CD14-positive monocyte (primary cell): ENCODE measurements around the gene CRHR2. TPM values are rescaled to one million over a fixed set of nuclear protein-coding genes. Genes with fewer than 3 reads are reported as not detected.
"Not testable (repeated sequence)": the region's sequence is repeated elsewhere in the genome, so short reads cannot be mapped to it uniquely, and the experiment has no call there.

ENCODE experiments used
- DNase-seq, 3 donors: peaks; one replicate each; pipeline ENCODE4 v3.0.0-alpha.2; 2011 to 2022
- H2AFZ ChIP-seq: 2 replicates; pipeline ENCODE4 v1.6.0; 2012; ENCODE audit warnings: mild to moderate bottlenecking, low read depth, low read length, inconsistent platforms; ENCODE audit not compliant: insufficient read depth, poor library complexity, severe bottlenecking
- H3K27ac ChIP-seq, 2 donors: 1 replicate in 1 of 2; 2 replicates in 1 of 2; pipeline ENCODE4 v1.5.1; 2012 to 2013; ENCODE audit warnings: low read length in 2 of 2, control low read depth in 1 of 2, inconsistent platforms in 1 of 2, low read depth in 1 of 2, mild to moderate bottlenecking in 1 of 2
- H3K27me3 ChIP-seq, 2 donors: one replicate each; pipeline versions ENCODE4 v1.6.0 to v1.6.1; 2011 to 2013; ENCODE audit warnings: low read length in 2 of 2; ENCODE audit not compliant: control insufficient read depth in 2 of 2, insufficient read depth in 2 of 2
- H3K36me3 ChIP-seq, 2 donors: replicated peaks in 1 of 2; 1 replicate in 1 of 2; 2 replicates in 1 of 2; pipeline versions ENCODE4 v1.5.1 to v1.6.1; 2012 to 2013; ENCODE audit warnings: low read length in 2 of 2, control low read depth in 1 of 2, inconsistent platforms in 1 of 2, mild to moderate bottlenecking in 1 of 2; ENCODE audit not compliant: insufficient read depth in 2 of 2, control insufficient read depth in 1 of 2
- H3K4me1 ChIP-seq, 2 donors: 1 replicate in 1 of 2; 2 replicates in 1 of 2; pipeline versions ENCODE4 v1.5.1 to v1.6.1; 2012 to 2013; ENCODE audit warnings: low read length in 2 of 2, control low read depth in 1 of 2, inconsistent platforms in 1 of 2, mild to moderate bottlenecking in 1 of 2, moderate library complexity in 1 of 2; ENCODE audit not compliant: insufficient read depth in 2 of 2, control insufficient read depth in 1 of 2
- H3K4me2 ChIP-seq: replicated peaks from 2 replicates; pipeline ENCODE3; 2012; ENCODE audit warnings: low read length, moderate library complexity, mild to moderate bottlenecking; ENCODE audit not compliant: poor library complexity, severe bottlenecking; ENCODE audit errors: extremely low read depth
- H3K4me3 ChIP-seq, 3 experiments: fragments of 200-600 bp in 1 of 3; sonication (generic) in 1 of 3; replicated peaks in 1 of 3; 1 replicate in 2 of 3; 2 replicates in 1 of 3; pipeline ENCODE4 v1.5.1; 2011 to 2013; ENCODE audit warnings: low read length in 3 of 3, mild to moderate bottlenecking in 3 of 3, control low read depth in 2 of 3, low read depth in 2 of 3, inconsistent platforms in 1 of 3, moderate library complexity in 1 of 3
- H3K79me2 ChIP-seq: 2 replicates; pipeline ENCODE4 v1.6.0; 2012; ENCODE audit warnings: mild to moderate bottlenecking, control low read depth, inconsistent platforms, low read length, moderate library complexity; ENCODE audit not compliant: insufficient read depth
- H3K9ac ChIP-seq: 2 replicates; pipeline ENCODE4 v1.6.0; 2017; ENCODE audit warnings: low read length, mild to moderate bottlenecking; ENCODE audit not compliant: insufficient read depth, poor library complexity, severe bottlenecking
- H3K9me3 ChIP-seq, 2 donors: replicated peaks in 1 of 2; 1 replicate in 1 of 2; 2 replicates in 1 of 2; pipeline versions ENCODE4 v1.5.1 to v1.6.1; 2012 to 2013; ENCODE audit warnings: low read length in 2 of 2, control low read depth in 1 of 2; ENCODE audit not compliant: control insufficient read depth in 1 of 2, insufficient read depth in 1 of 2
- H4K20me1 ChIP-seq: 2 replicates; pipeline ENCODE4 v1.6.0; 2012; ENCODE audit warnings: mild to moderate bottlenecking, low read length, control low read depth, moderate library complexity; ENCODE audit not compliant: insufficient read depth
- H3K27ac Mint-ChIP-seq, 7 donors: one replicate each; pipeline ENCODE4 v1.8.0; 2020; ENCODE audit warnings: mild to moderate bottlenecking in 7 of 7, mixed read lengths in 7 of 7, moderate library complexity in 6 of 7, inconsistent platforms in 2 of 7
- H3K27me3 Mint-ChIP-seq, 3 donors: one replicate each; pipeline ENCODE4 v1.8.0; 2021 to 2022; ENCODE audit warnings: low read depth in 3 of 3, mild to moderate bottlenecking in 3 of 3, mixed read lengths in 3 of 3, moderate library complexity in 3 of 3, inconsistent platforms in 1 of 3
- H3K36me3 Mint-ChIP-seq, 2 donors: one replicate each; pipeline ENCODE4 v1.8.0; 2020; ENCODE audit warnings: mixed read lengths in 2 of 2, inconsistent platforms in 1 of 2, mild to moderate bottlenecking in 1 of 2
- H3K4me1 Mint-ChIP-seq: one replicate; pipeline ENCODE4 v1.8.0; 2020; ENCODE audit warnings: mild to moderate bottlenecking, mixed read lengths
- H3K4me3 Mint-ChIP-seq, 2 donors: one replicate each; pipeline ENCODE4 v1.8.0; 2020; ENCODE audit warnings: mild to moderate bottlenecking in 2 of 2, mixed read lengths in 2 of 2, moderate library complexity in 1 of 2
- H3K9me3 Mint-ChIP-seq, 7 donors: one replicate each; pipeline ENCODE4 v1.8.0; 2020 to 2022; ENCODE audit warnings: mixed read lengths in 7 of 7, mild to moderate bottlenecking in 6 of 7, moderate library complexity in 6 of 7, inconsistent platforms in 2 of 7
- CTCF ChIP-seq: fragments of 200-600 bp; IDR thresholded peaks from one replicate; pipeline ENCODE4 v1.8.0; 2022; ENCODE audit warnings: antibody characterized with exemption, mild to moderate bottlenecking
- WGBS: methylation state at CpG from one replicate; pipeline ENCODE4 v1.1.5; 2013; ENCODE audit warnings: missing lambda C conversion rate; ENCODE audit not compliant: insufficient coverage; 5-methylcytosine and 5-hydroxymethylcytosine counted together
- intact Hi-C, 2 donors: fragments of 100-400 bp; cut with micrococcal nuclease; formaldehyde crosslinking; loops; one replicate each; pipeline versions ENCODE4 v1.15.0 to v1.15.1; 2023
- polyA plus RNA-seq, 3 donors: library from polyadenylated mRNA; depleted of rRNA in 1 of 3; unstranded in 2 of 3; stranded (reverse) in 1 of 3; fragments of 300-500 nt in 2 of 3; fragments of >200 nt in 1 of 3; fragmentation: Illumina TruSeq in 2 of 3; gene quantifications; 1 replicate in 2 of 3; 2 replicates in 1 of 3; pipeline ENCODE4 v1.2.3, GENCODE V29; 2012 to 2021

The CRHR2 gene
- polyA plus RNA-seq, 3 donors, result not detected

DNA sequence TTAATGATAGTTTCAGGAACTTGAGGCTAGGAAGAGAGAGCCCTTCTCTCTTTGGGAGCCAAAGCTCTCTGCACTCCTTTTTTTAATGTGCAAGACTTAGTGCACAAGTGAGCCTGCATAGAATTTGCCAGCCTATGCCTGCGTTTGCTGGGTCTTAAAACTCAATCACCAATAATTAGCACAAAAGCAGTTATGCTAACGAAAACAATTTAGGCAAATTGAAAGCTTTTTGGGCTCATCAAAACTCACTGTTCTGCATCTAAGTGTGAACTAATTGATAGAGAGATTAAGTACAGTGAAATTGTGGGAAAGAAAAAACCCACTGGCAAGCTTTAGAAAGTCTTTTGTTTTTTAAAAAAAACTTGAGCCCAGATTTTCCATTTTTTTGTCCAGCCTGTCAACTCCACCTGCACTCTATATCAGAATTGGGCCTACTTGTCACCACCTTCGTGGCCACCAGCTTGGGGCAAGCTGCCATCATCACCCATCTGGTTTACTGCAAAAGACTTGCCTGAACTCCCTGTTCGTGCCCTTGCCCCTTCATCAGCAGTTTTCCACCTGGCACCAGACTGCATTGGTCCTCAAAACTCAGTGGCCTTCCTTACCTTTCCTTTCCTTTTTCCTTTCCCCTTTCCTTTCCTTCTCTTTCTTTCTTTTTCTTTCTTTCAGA, 37.8 kb downstream of the CRHR2 start:
- WGBS, result 96% methylated on average over 2 of the region's 4 CpGs
- Mint-ChIP-seq H3K4me1 (no peaks in the 10 kb centered on the region), H3K36me3 (peaks cover 17 to 25% of the 10 kb centered on the region in 2 donors), H3K4me3 (no peak overlapping the region), H3K9me3 (peaks cover 0 to 2% (median 0%) of the 10 kb centered on the region in 7 donors), H3K27me3 (peaks cover 0 to 1% (median 0%) of the 10 kb centered on the region in 3 donors), H3K27ac (peak overlapping the region in 1 of 7 donors; percentile 37)
- intact Hi-C loops, result no loop called here
- Histone ChIP-seq H3K36me3 (no peaks in the 10 kb centered on the region), H3K4me3 (no peak overlapping the region), H3K79me2 (no peaks in the 10 kb centered on the region), H2AFZ (no peak overlapping the region), H3K9ac (no peak overlapping the region), H3K27ac (no peak overlapping the region), H4K20me1 (no peaks in the 10 kb centered on the region), H3K27me3 (no peaks in the 10 kb centered on the region), H3K4me1 (no peaks in the 10 kb centered on the region), H3K4me2 (no peak overlapping the region), H3K9me3 (no peaks in the 10 kb centered on the region)
- TF ChIP-seq CTCF, result no peak
- no peak for DNase-seq

DNA sequence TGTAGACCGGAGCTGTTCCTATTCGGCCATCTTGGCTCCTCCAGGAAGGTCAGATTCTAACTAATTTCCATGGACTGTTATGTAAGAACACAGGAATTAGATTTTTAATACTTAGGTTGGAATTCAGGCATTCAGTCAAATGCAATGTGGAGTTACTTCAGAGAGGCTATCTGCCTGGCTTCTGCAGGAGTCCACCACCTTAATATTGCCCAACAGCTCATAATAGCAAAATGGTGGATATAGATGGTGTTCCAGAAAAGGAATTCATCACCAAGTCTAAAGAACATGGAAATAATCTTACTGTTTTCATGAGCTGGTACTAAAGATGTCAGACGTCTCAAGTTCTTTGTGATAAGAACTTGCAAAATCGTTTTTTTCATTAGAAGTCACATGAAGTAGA, 39.5 kb downstream of the CRHR2 start:
- peaks cover 0 to 1% (median 0%) of the 10 kb centered on the region in 3 donors for H3K27me3 Mint-ChIP-seq
- no peaks in the 10 kb centered on the region for H3K27me3 ChIP-seq
- no peak for TF ChIP-seq CTCF
- no peaks in the 10 kb centered on the region for H3K9me3 ChIP-seq
- H4K20me1 ChIP-seq, result no peaks in the 10 kb centered on the region
- DNase-seq, result no peak
- no peak overlapping the region for H3K27ac Mint-ChIP-seq
- no peaks in the 10 kb centered on the region for H3K79me2 ChIP-seq
- no peak overlapping the region for H3K4me3 ChIP-seq
- intact Hi-C loops, result no loop called here
- no peak overlapping the region for H3K9ac ChIP-seq
- H3K4me1 ChIP-seq, result no peaks in the 10 kb centered on the region
- peaks cover 0 to 2% (median 0%) of the 10 kb centered on the region in 7 donors for H3K9me3 Mint-ChIP-seq
- H3K4me3 Mint-ChIP-seq, result no peak overlapping the region
- peaks cover 18 to 29% of the 10 kb centered on the region in 2 donors for H3K36me3 Mint-ChIP-seq
- WGBS, result no CpG with 5 or more reads among the region's 4 CpGs
- H2AFZ ChIP-seq, result no peak overlapping the region
- no peak overlapping the region for H3K4me2 ChIP-seq
- H3K27ac ChIP-seq, result no peak overlapping the region
- H3K36me3 ChIP-seq, result no peaks in the 10 kb centered on the region
- H3K4me1 Mint-ChIP-seq, result no peaks in the 10 kb centered on the region

DNA sequence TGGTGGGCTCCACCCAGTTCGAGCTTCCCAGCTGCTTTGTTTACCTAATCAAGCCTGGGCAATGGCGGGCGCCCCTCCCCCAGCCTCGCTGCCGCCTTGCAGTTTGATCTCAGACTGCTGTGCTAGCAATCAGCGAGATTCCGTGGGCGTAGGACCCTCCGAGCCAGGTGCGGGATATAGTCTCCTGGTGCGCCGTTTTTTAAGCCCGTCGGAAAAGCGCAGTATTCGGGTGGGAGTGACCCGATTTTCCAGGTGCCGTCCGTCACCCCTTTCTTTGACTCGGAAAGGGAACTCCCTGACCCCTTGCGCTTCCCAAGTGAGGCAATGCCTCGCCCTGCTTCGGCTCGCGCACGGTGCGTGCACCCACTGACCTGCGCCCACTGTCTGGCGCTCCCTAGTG, 39.9 kb downstream of the CRHR2 start:
- H3K27ac ChIP-seq, H3K9ac ChIP-seq, H3K4me3 Mint-ChIP-seq, H3K4me2 ChIP-seq, H3K4me1 Mint-ChIP-seq, H3K36me3 ChIP-seq, intact Hi-C loops, H3K27ac Mint-ChIP-seq, H3K4me3 ChIP-seq, H3K27me3 Mint-ChIP-seq, H3K9me3 Mint-ChIP-seq, H3K27me3 ChIP-seq, DNase-seq, H2AFZ ChIP-seq, H3K79me2 ChIP-seq, H3K9me3 ChIP-seq, H4K20me1 ChIP-seq, H3K4me1 ChIP-seq: not testable (repeated sequence)
- H3K36me3 Mint-ChIP-seq, result peaks cover 17 to 29% of the 10 kb centered on the region in 2 donors
- WGBS, result no CpG with 5 or more reads among the region's 29 CpGs
